ENCODE measurements around the gene TIAM2. TPM values are rescaled to one million over a fixed set of nuclear protein-coding genes. Genes with fewer than 3 reads are reported as not detected.

The TIAM2 gene
- total RNA-seq, 1 donor from 2014 or later: 21.1 TPM

DNA sequence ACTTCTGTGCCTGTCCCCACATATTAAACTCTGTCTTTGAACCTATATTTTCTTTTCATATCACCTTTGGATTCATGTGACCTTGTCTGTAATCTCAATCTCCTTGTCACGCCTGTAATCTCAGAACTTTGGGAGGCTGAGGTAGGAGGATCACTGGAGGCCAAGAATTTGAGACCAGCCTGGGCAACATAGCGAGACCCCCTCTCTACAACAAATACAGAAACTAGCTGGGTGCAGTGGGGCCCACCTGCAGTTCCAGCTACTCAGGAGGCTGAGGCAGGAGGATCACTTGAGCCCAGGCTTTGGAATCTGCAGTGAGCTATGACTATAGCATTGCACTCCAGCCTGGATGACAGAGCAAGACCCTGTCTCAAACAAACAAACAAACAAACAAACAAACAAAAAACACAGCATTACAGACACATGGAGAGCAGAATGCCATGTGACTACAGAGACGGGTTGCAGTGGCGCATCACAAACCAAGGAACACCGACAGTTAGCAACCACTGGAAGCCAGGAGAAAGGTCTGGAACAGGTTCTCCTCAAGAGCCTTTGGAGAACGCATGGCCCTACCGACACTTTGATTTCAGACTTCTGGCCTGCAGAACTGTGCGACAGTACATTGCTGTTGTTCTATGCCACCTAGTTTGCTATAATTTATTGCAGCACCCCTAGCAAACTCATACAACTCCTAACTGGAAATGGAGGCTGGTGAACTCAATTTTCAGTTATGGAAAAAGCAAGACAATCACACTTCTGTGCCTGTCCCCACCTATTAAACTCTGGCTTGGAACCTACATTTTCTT lies 14.6 kb upstream of the TIAM2 start:
- no peak for DNase-seq (ENCODE audit: low spot score)
- Mint-ChIP-seq H3K27ac (ENCODE audit: unreplicated experiment) (no peak overlapping the region), H3K27me3 (ENCODE audit: unreplicated experiment) (no peaks in the 10 kb centered on the region), H3K9me3 (ENCODE audit: unreplicated experiment) (no peaks in the 10 kb centered on the region), H3K4me1 (ENCODE audit: unreplicated experiment) (no peaks in the 10 kb centered on the region), H3K36me3 (ENCODE audit: low read depth, unreplicated experiment) (no peaks in the 10 kb centered on the region), H3K4me3 (ENCODE audit: unreplicated experiment) (no peak overlapping the region)
- TF ChIP-seq, protein P1, sequence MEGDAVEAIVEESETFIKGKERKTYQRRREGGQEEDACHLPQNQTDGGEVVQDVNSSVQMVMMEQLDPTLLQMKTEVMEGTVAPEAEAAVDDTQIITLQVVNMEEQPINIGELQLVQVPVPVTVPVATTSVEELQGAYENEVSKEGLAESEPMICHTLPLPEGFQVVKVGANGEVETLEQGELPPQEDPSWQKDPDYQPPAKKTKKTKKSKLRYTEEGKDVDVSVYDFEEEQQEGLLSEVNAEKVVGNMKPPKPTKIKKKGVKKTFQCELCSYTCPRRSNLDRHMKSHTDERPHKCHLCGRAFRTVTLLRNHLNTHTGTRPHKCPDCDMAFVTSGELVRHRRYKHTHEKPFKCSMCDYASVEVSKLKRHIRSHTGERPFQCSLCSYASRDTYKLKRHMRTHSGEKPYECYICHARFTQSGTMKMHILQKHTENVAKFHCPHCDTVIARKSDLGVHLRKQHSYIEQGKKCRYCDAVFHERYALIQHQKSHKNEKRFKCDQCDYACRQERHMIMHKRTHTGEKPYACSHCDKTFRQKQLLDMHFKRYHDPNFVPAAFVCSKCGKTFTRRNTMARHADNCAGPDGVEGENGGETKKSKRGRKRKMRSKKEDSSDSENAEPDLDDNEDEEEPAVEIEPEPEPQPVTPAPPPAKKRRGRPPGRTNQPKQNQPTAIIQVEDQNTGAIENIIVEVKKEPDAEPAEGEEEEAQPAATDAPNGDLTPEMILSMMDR (IDR thresholded peaks at IDR 0.05; ENCODE audit: unreplicated experiment): no peak

DNA sequence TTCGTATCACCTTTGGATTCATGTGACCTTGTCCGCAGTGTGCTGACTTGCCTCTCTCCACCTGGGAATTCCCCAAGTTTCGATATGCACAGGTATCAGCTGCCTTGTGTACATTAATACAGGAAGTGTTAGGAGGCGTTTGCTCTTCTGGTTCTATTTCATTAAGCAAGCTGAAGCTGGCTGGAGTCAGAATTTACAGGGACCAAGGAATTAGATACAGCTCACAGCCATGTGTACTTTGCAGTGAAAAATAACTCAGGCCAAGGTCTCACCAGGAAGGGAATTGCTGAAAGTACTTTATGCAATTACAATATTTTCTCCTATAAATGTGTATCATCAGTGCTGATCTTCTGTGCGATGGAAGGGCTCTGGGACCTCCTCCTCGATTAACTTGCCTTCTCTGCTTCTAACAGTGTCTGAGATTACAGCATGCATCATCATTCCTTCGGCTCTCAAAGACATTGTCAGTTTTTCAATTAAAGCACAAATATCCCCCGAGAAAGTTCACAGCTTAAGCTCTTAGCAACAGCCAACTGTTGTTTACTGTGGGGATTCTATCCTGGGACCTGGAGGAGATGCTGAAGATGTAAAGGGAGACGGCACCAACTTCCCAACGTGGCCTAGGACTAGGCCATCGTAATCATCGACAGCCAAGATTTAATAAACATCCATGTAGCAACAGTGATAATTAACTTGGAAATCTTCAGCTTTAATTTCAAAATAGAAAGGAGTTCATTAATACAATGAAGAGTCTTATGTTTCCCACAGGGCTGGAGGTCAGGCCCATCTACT lies 13.8 kb upstream of the TIAM2 start:
- no peak for DNase-seq (ENCODE audit: low spot score)
- no peak overlapping the region for H3K27ac Mint-ChIP-seq (ENCODE audit: unreplicated experiment)
- no peaks in the 10 kb centered on the region for H3K9me3 Mint-ChIP-seq (ENCODE audit: unreplicated experiment)
- H3K4me1 Mint-ChIP-seq (ENCODE audit: unreplicated experiment): no peaks in the 10 kb centered on the region
- H3K4me3 Mint-ChIP-seq (ENCODE audit: unreplicated experiment): no peak overlapping the region
- TF ChIP-seq, protein P1 (IDR thresholded peaks at IDR 0.05; ENCODE audit: unreplicated experiment): no peak
- H3K27me3 Mint-ChIP-seq (ENCODE audit: unreplicated experiment): no peaks in the 10 kb centered on the region
- no peaks in the 10 kb centered on the region for H3K36me3 Mint-ChIP-seq (ENCODE audit: low read depth, unreplicated experiment)

DNA sequence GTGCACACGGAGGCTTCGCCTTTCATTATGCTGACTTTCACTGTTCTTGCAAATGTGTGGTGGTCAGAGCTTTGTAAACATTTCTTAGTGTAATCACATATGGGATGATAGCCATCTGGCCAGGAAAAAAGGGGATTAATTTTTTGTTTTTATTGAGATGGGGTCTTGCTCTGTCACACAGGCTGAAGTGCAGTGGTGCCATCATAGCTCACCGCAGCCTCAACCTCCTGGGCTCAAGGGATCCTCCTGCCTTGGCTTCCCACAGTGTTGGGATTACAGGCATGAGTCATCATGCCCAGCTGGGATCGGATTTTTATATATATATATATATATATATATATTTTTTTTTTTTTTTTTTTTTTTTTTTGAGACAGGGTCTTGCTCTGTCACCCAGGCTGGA lies 11.0 kb upstream of the TIAM2 start:
- Mint-ChIP-seq H3K27ac (ENCODE audit: unreplicated experiment) (no peak overlapping the region), H3K27me3 (ENCODE audit: unreplicated experiment) (no peaks in the 10 kb centered on the region), H3K9me3 (ENCODE audit: unreplicated experiment) (no peaks in the 10 kb centered on the region), H3K4me3 (ENCODE audit: unreplicated experiment) (no peak overlapping the region), H3K4me1 (ENCODE audit: unreplicated experiment) (no peaks in the 10 kb centered on the region), H3K36me3 (ENCODE audit: low read depth, unreplicated experiment) (no peaks in the 10 kb centered on the region)
- TF ChIP-seq, protein P1 (IDR thresholded peaks at IDR 0.05; ENCODE audit: unreplicated experiment): no peak
- no peak for DNase-seq (ENCODE audit: low spot score)

DNA sequence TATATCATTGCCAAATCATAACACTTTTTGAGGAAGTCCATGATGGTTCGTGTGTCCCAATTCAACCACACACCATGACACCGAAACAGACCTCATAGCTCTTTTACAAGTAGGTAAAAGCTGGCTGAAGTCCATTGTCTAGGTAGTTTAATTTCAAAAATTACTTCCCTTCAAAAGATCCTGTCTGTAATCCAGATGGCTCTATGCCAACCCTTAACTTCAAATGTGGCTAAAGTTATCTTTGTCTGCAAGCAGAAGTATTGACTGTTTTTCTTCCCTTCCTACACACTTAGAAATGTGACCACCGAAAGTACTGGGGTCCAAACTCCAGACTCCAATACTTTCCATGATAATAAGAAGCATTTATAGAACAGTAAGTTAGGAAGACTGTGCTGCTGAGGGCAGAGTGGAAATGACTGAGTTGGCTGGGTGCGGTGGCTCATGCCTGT lies 8.3 kb upstream of the TIAM2 start:
- TF ChIP-seq, protein P1 (IDR thresholded peaks at IDR 0.05; ENCODE audit: unreplicated experiment): no peak
- Mint-ChIP-seq H3K4me1 (ENCODE audit: unreplicated experiment) (no peaks in the 10 kb centered on the region), H3K36me3 (ENCODE audit: low read depth, unreplicated experiment) (no peaks in the 10 kb centered on the region), H3K4me3 (ENCODE audit: unreplicated experiment) (no peak overlapping the region), H3K9me3 (ENCODE audit: unreplicated experiment) (no peaks in the 10 kb centered on the region), H3K27ac (ENCODE audit: unreplicated experiment) (no peak overlapping the region), H3K27me3 (ENCODE audit: unreplicated experiment) (peaks cover 4% of the 10 kb centered on the region)
- no peak for DNase-seq (ENCODE audit: low spot score)

DNA sequence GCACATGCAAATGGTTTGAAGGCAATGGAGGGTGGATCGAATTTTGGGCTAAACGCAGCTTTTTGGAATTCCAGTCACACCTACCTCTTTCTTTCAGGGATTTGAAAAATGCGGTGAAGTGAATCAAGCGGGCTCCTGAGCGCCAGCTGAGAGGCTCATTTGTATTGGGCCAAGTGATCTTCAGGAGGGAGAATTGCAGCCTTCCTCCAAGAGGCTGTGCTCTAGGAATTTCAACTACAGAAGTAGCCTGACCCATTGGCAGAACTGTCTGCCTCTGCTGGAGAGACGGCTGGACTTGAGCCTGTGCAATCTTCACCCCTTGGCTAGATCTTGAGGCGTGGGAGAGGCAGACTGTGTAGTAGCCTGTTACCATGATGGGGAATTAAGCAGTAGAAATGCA lies 5.7 kb upstream of the TIAM2 start:
- Mint-ChIP-seq H3K4me3 (ENCODE audit: unreplicated experiment) (no peak overlapping the region), H3K9me3 (ENCODE audit: unreplicated experiment) (no peaks in the 10 kb centered on the region), H3K4me1 (ENCODE audit: unreplicated experiment) (no peaks in the 10 kb centered on the region), H3K27ac (ENCODE audit: unreplicated experiment) (no peak overlapping the region), H3K27me3 (ENCODE audit: unreplicated experiment) (peaks cover 6% of the 10 kb centered on the region), H3K36me3 (ENCODE audit: low read depth, unreplicated experiment) (no peaks in the 10 kb centered on the region)
- TF ChIP-seq, protein P1 (IDR thresholded peaks at IDR 0.05; ENCODE audit: unreplicated experiment): no peak
- no peak for DNase-seq (ENCODE audit: low spot score)

Measured in endothelial cell (in vitro differentiated cells).